Left hindlimb (tissue), 1 donor: ENCODE results near the gene ARID1B.

Experiments used
- DNase-seq: peaks from one replicate; pipeline ENCODE4 v3.0.0-alpha.2; 2018

Gene ARID1B

GRCh38 chr6:156883497-156884252 lies 106.5 kb downstream of the ARID1B start:
- DNase-seq = no peak

GRCh38 chr6:156884306-156884705 lies 107.1 kb downstream of the ARID1B start:
- no peak for DNase-seq

- no peak for DNase-seq
Measured at GRCh38 chr6:156885562-156885961, 108.4 kb downstream of the ARID1B start.

- no peak for DNase-seq
Measured at GRCh38 chr6:156886409-156886808, 109.2 kb downstream of the ARID1B start.

- DNase-seq = no peak
Measured at GRCh38 chr6:156887623-156888269, 110.6 kb downstream of the ARID1B start.

- no peak for DNase-seq
Measured at GRCh38 chr6:156889469-156889868, 112.3 kb downstream of the ARID1B start.

GRCh38 chr6:156889986-156890385 lies 112.8 kb downstream of the ARID1B start:
- no peak for DNase-seq

- no peak for DNase-seq
Measured at GRCh38 chr6:156890627-156891314, 113.6 kb downstream of the ARID1B start.

GRCh38 chr6:156897907-156898531 lies 120.8 kb downstream of the ARID1B start:
- no peak for DNase-seq

GRCh38 chr6:156899071-156899470 lies 121.9 kb downstream of the ARID1B start:
- no peak for DNase-seq

- no peak for DNase-seq
Measured at GRCh38 chr6:156899532-156900135, 122.5 kb downstream of the ARID1B start.

- no peak for DNase-seq
Measured at GRCh38 chr6:156900292-156900691, 123.1 kb downstream of the ARID1B start.

GRCh38 chr6:156901309-156902019 lies 124.3 kb downstream of the ARID1B start:
- no peak for DNase-seq

- DNase-seq = no peak
Measured at GRCh38 chr6:156902782-156903181, 125.6 kb downstream of the ARID1B start.

- DNase-seq = no peak
Measured at GRCh38 chr6:156904176-156904967, 127.2 kb downstream of the ARID1B start.

GRCh38 chr6:156905801-156906200 lies 128.6 kb downstream of the ARID1B start:
- no peak for DNase-seq

- no peak for DNase-seq
Measured at GRCh38 chr6:156906451-156906850, 129.3 kb downstream of the ARID1B start.

- DNase-seq = no peak
Measured at GRCh38 chr6:156909212-156910010, 132.2 kb downstream of the ARID1B start.

GRCh38 chr6:156910011-156910334 lies 132.8 kb downstream of the ARID1B start:
- no peak for DNase-seq

- no peak for DNase-seq
Measured at GRCh38 chr6:156910938-156911337, 133.8 kb downstream of the ARID1B start.

GRCh38 chr6:156911581-156911980 lies 134.4 kb downstream of the ARID1B start:
- DNase-seq = no peak
